Common myeloid progenitor, CD34-positive (primary cell): ENCODE measurements around the gene TXNL4A.

Experiments used
- CTCF ChIA-PET: fragments of 350-600 bp; sonication (Branson Sonifier 250); formaldehyde crosslinking; loops from one replicate; lab custom pipeline; 2021; ENCODE audit warnings: antibody characterized with exemption; lab: Charles Lee
- POLR2A ChIA-PET: fragments of 350-600 bp; sonication (Branson Sonifier 250); formaldehyde crosslinking; loops from one replicate; lab custom pipeline; 2021; ENCODE audit warnings: antibody characterized with exemption; lab: Charles Lee
- DNase-seq, 3 donors: peaks; one replicate each; pipeline versions ENCODE4 v3.0.0 to v3.0.0-alpha.2; 2013
- H3K27ac ChIP-seq, 2 experiments: 1 replicate in 1 of 2; 2 replicates in 1 of 2; pipeline ENCODE4 v1.7.0; 2013; ENCODE audit warnings: inconsistent platforms in 2 of 2, low read length in 2 of 2, mild to moderate bottlenecking in 2 of 2, low read depth in 1 of 2, moderate library complexity in 1 of 2; ENCODE audit not compliant: severe bottlenecking in 2 of 2, insufficient read depth in 1 of 2, poor library complexity in 1 of 2
- H3K27me3 ChIP-seq, 5 experiments: replicated peaks in 2 of 5; 1 replicate in 3 of 5; 2 replicates in 2 of 5; pipeline versions ENCODE4 v1.6.1 to v1.7.0; 2013; ENCODE audit warnings: low read length in 4 of 5, mild to moderate bottlenecking in 2 of 5, moderate library complexity in 2 of 5, inconsistent platforms in 1 of 5; ENCODE audit not compliant: insufficient read depth in 5 of 5, control insufficient read depth in 4 of 5
- H3K36me3 ChIP-seq, 4 experiments: 1 replicate in 2 of 4; 2 replicates in 2 of 4; pipeline versions ENCODE4 v1.6.1 to v1.7.0; 2013; ENCODE audit warnings: low read length in 3 of 4, control low read depth in 1 of 4, mild to moderate bottlenecking in 1 of 4; ENCODE audit not compliant: control insufficient read depth in 4 of 4, insufficient read depth in 4 of 4
- H3K4me1 ChIP-seq, 4 experiments: 1 replicate in 3 of 4; 2 replicates in 1 of 4; pipeline versions ENCODE4 v1.6.1 to v1.7.1; 2013; ENCODE audit warnings: low read length in 3 of 4, mild to moderate bottlenecking in 3 of 4, control low read depth in 1 of 4, inconsistent platforms in 1 of 4, moderate library complexity in 1 of 4; ENCODE audit not compliant: control insufficient read depth in 4 of 4, insufficient read depth in 4 of 4; ENCODE audit errors: control extremely low read depth in 1 of 4
- H3K4me3 ChIP-seq, 7 experiments: 1 replicate in 4 of 7; 2 replicates in 3 of 7; pipeline versions ENCODE4 v1.5.1 to v1.7.0; 2013; ENCODE audit warnings: mild to moderate bottlenecking in 7 of 7, low read length in 6 of 7, moderate library complexity in 6 of 7, inconsistent platforms in 2 of 7, low read depth in 2 of 7, control low read depth in 1 of 7; ENCODE audit not compliant: insufficient read depth in 4 of 7, control insufficient read depth in 1 of 7; ENCODE audit errors: extremely low read depth in 1 of 7
- H3K9me3 ChIP-seq, 5 experiments: 1 replicate in 4 of 5; 2 replicates in 1 of 5; pipeline versions ENCODE4 v1.6.1 to v1.7.1; 2013; ENCODE audit warnings: low read length in 4 of 5, mild to moderate bottlenecking in 2 of 5, inconsistent platforms in 1 of 5, low read depth in 1 of 5, moderate library complexity in 1 of 5; ENCODE audit not compliant: control insufficient read depth in 4 of 5, insufficient read depth in 2 of 5; ENCODE audit errors: control extremely low read depth in 1 of 5
- WGBS: methylation state at CpG from one replicate; pipeline ENCODE4 v1.1.5; 2013; ENCODE audit not compliant: insufficient coverage; 5-methylcytosine and 5-hydroxymethylcytosine counted together

The TXNL4A gene

DNA sequence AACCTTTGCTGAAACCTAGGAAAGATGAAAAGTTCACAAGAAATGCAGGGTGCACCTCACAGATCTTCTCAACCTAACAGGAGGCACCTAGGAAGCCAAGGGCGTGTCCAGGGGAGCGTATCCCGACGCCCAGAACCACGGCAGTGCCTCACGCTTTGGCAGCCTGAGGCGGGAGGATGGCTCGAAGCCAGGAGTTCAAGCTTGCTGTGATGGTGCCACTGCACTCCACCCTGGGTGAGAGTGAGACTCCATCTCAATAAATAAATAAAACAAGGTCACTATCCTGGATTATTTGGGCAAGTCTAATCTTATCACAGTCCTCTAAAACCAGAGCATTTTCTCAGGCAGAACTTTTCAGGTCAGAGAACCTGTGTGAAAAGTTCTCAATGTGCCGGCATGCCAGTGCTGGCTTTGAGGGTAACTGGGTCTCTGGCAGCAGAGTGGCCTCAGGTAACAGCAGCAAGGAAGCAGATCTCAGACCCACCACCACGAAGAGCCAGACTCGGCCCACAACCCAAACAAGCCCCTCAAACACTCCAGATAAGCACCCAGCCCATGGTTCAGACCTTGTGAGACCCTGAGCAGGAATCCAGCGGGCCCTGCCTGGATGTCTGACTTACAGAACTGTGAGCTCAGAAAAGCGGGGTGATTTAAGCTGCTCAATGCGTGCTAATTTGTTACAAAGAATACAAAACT is 12.2 kb downstream of the TXNL4A start:
- no peak for DNase-seq
- Histone ChIP-seq H3K27ac (no peak overlapping the region), H3K4me1 (peaks cover 0 to 5% (median 0%) of the 10 kb centered on the region in 4 experiments), H3K9me3 (no peaks in the 10 kb centered on the region), H3K4me3 (no peak overlapping the region), H3K27me3 (no peaks in the 10 kb centered on the region), H3K36me3 (peaks cover 5 to 63% (median 32%) of the 10 kb centered on the region in 4 experiments)
- WGBS, result 81% methylated on average over 14 of the region's 14 CpGs
- POLR2A ChIA-PET, result no interaction called here
- CTCF ChIA-PET, result interaction anchor here (0.9 to 1.4 kb wide), 3 partner anchors 9 to 185 kb away, joined by 3 to 8 read pairs (median 5); partner anchors contain the start of gene TXNL4A

DNA sequence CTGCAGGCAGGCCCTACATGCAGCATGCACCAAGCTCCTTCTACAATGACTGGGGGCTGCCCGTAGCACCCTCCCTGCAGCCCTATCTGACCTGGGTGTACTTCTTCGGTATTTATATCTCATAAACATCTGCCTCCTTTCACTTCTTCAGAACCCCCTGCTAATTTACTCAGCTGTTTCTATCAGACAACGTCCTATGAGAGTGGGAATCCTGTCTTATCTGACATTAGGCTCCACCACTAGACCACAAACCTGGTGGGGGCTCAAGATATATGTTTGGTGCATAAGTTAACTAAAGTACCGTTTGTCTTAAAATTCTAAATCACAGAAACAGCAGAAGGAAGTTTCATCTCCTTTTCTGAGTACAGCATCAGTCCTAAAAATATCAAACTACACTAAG is 13.3 kb downstream of the TXNL4A start:
- no peak overlapping the region for H3K4me3 ChIP-seq
- no peaks in the 10 kb centered on the region for H3K9me3 ChIP-seq
- H3K4me1 ChIP-seq, result peaks cover 0 to 3% (median 0%) of the 10 kb centered on the region in 4 experiments
- ChIA-PET CTCF (interaction anchor here (1.2 to 2.0 kb wide), 3 partner anchors 12 to 28 kb away, joined by 3 to 5 read pairs (median 4); no protein-coding TSS in a partner anchor), POLR2A (no interaction called here)
- H3K27ac ChIP-seq, result no peak overlapping the region
- 67% methylated on average over 3 of the region's 4 CpGs for WGBS
- H3K27me3 ChIP-seq, result no peaks in the 10 kb centered on the region
- peak; percentile 57 to 86 (median 71) for DNase-seq
- peaks cover 5 to 73% (median 34%) of the 10 kb centered on the region in 4 experiments for H3K36me3 ChIP-seq

DNA sequence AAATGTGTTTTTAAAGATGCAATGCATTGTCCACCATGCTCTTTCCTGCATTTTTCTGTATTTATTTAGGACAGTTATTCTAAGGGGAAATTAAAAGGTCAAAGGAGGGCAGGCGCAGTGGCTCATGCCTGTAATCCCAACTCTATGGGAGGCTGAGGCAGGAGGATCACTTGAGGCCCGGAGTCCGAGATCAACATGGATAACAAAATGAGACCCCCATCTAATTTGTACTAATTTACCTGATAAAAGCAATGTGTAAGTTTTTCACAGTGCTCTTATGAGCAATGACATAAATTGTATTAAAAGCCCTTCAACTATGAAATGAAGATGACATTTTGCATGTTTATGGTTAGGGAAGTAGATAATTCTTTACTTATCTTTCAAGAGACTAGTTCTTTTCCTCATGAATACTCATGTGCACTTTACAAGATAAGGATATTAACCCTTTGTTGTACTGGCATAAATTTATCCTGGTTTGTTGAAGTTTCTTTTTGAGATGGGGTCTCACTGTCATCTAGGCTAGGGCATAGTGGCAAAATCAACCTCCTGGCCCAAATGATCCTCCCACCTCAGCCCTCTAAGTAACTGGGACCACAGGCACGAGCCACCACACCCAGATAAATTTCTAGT is 14.2 kb downstream of the TXNL4A start:
- Histone ChIP-seq H3K36me3 (peaks cover 5 to 73% (median 37%) of the 10 kb centered on the region in 4 experiments), H3K27me3 (no peaks in the 10 kb centered on the region), H3K4me1 (no peaks in the 10 kb centered on the region), H3K9me3 (no peaks in the 10 kb centered on the region), H3K4me3 (no peak overlapping the region), H3K27ac (no peak overlapping the region)
- CTCF ChIA-PET, result interaction anchor here (0.6 to 2.0 kb wide), 4 partner anchors 10 to 29 kb away, joined by 3 to 5 read pairs (median 4); no protein-coding TSS in a partner anchor
- DNase-seq, result no peak
- POLR2A ChIA-PET, result no interaction called here
- 100% methylated on average over 2 of the region's 4 CpGs for WGBS

DNA sequence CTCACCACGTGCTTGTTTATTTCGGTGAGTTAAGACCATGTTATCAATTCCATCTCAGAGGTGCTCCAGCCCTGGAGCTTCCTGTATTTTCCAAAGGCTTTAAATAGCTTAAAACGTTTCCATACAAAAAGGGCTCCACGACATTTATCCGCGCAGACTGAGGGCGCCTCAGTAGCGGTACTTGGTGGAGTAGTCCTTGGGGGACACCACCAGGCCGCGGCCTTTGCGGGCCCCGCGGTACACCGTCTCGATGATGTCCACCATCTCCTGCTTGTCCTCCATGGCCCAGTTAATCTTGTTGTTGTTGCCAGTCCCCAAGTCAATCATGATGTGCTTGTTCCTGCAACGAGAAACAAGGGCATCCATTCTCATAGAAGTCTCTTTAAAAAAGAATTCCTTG is 14.8 kb downstream of the TXNL4A start:
- H3K27me3 ChIP-seq, result no peaks in the 10 kb centered on the region
- ChIA-PET CTCF (interaction anchor here (2.0 kb wide), 1 partner anchor 12 kb away, joined by 5 read pairs; no protein-coding TSS in a partner anchor), POLR2A (no interaction called here)
- peaks cover 5 to 72% (median 36%) of the 10 kb centered on the region in 4 experiments for H3K36me3 ChIP-seq
- H3K4me3 ChIP-seq, result no peak overlapping the region
- DNase-seq, result no peak
- no peaks in the 10 kb centered on the region for H3K9me3 ChIP-seq
- no peaks in the 10 kb centered on the region for H3K4me1 ChIP-seq
- no peak overlapping the region for H3K27ac ChIP-seq
- WGBS, result 95% methylated on average over 11 of the region's 16 CpGs

DNA sequence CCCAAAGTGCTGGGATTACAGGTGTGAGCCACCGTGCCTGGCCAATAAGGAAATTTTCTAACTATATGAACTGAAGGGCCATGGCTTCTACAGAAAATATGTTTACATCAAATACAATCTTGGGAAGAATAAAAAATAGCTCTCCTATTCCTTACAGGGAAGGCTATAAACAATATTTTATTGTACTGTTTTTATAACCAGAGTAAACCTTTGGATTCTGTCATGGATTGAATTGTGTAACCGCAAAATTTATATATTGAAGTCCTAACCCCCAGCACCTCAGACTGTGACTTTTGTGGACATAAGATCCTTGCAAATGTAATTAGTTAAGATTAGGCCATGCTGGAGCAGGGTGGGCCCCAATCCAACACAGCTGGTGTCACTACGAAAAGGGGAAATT is 15.6 kb downstream of the TXNL4A start:
- no peak for DNase-seq
- WGBS, result 100% methylated on average over 2 of the region's 3 CpGs
- CTCF ChIA-PET, result interaction anchor here (0.6 kb wide), 1 partner anchor 10 kb away, joined by 3 read pairs; no protein-coding TSS in a partner anchor
- peaks cover 5 to 75% (median 39%) of the 10 kb centered on the region in 4 experiments for H3K36me3 ChIP-seq
- no peak overlapping the region for H3K27ac ChIP-seq
- H3K9me3 ChIP-seq, result no peaks in the 10 kb centered on the region
- POLR2A ChIA-PET, result no interaction called here
- no peaks in the 10 kb centered on the region for H3K27me3 ChIP-seq
- no peak overlapping the region for H3K4me3 ChIP-seq
- H3K4me1 ChIP-seq, result no peaks in the 10 kb centered on the region

DNA sequence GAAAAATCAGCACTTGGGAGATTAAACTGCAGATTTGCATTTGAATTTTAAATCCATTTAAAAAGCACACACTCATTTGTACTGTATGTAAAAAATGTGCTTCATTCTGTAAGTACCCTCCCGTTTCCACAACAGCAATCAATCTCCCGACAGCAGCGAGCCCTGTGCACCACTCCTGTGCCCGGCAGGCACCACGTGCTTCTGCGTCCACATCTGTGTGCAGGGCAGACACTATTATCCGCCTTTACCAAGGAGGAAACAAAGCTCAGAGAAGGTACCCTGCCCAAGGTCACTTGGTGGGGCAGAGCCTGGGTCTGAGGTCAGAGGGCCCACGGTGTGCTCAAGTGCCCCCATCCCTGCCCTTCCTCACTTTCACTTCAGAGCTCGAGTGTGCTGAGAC is 16.4 kb downstream of the TXNL4A start:
- H3K9me3 ChIP-seq, result no peaks in the 10 kb centered on the region
- H3K27me3 ChIP-seq, result no peaks in the 10 kb centered on the region
- POLR2A ChIA-PET, result no interaction called here
- DNase-seq, result no peak
- H3K4me3 ChIP-seq, result no peak overlapping the region
- WGBS, result 97% methylated on average over 7 of the region's 9 CpGs
- no peak overlapping the region for H3K27ac ChIP-seq
- H3K36me3 ChIP-seq, result peaks cover 5 to 76% (median 40%) of the 10 kb centered on the region in 4 experiments
- CTCF ChIA-PET, result no interaction called here
- no peaks in the 10 kb centered on the region for H3K4me1 ChIP-seq
